ENCODE data around the gene TSPAN19. TPM values are rescaled to one million over a fixed set of nuclear protein-coding genes. Genes with fewer than 3 reads are reported as not detected.

TSPAN19 gene
- total RNA-seq, 2 donors from 2014 or later, result not detected

Other genes starting within 250 kb of the TSPAN19 start
- gene SLC6A15, start 123.5 kb downstream of the TSPAN19 start, total RNA-seq, result under 1 TPM; 0.24 to 0.97 TPM
- under 1 TPM in 1 of 2 donors, not detected in 1; 0.14 TPM for gene LRRIQ1, start 74 bp upstream of the TSPAN19 start, total RNA-seq
- not detected for gene ALX1, start 243.9 kb upstream of the TSPAN19 start, total RNA-seq

Data from posterior vena cava (tissue), 2 donors.